ENCODE data around the gene ART4.

DNA sequence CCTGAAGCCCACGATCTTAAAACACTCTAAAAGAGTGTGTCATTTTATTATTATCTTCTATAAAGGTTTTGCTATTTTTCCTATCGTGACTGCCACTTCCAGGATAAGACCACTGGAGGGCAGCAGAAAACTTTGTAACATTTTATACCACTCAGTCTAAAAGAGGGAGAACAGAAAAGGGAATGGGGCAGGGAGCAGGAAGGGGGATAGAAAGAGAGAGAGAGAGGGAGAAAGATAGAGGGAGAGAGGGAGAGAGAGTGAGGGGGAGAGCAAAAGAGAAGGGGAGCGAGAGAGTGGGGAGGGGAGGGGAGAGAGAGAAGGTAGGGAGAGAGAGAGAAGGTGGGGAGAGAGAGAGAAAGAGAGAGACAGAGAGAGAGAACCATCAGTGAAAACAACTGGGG is 2.0 kb upstream of the ART4 start:
- TF ChIP-seq POLR2AphosphoS5 (IDR thresholded peaks at IDR 0.05), result no peak
- TF ChIP-seq, protein P1, sequence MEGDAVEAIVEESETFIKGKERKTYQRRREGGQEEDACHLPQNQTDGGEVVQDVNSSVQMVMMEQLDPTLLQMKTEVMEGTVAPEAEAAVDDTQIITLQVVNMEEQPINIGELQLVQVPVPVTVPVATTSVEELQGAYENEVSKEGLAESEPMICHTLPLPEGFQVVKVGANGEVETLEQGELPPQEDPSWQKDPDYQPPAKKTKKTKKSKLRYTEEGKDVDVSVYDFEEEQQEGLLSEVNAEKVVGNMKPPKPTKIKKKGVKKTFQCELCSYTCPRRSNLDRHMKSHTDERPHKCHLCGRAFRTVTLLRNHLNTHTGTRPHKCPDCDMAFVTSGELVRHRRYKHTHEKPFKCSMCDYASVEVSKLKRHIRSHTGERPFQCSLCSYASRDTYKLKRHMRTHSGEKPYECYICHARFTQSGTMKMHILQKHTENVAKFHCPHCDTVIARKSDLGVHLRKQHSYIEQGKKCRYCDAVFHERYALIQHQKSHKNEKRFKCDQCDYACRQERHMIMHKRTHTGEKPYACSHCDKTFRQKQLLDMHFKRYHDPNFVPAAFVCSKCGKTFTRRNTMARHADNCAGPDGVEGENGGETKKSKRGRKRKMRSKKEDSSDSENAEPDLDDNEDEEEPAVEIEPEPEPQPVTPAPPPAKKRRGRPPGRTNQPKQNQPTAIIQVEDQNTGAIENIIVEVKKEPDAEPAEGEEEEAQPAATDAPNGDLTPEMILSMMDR (IDR thresholded peaks at IDR 0.05; ENCODE audit: poor library complexity, severe bottlenecking), result peak; percentile 86
- TF ChIP-seq EZH2 (IDR thresholded peaks at IDR 0.05; ENCODE audit: borderline replicate concordance, insufficient read depth, low read length, poor library complexity, severe bottlenecking), result no peak
- TF ChIP-seq TAF1 (IDR thresholded peaks at IDR 0.05; ENCODE audit: low read depth), result no peak
- TF ChIP-seq, protein P2, sequence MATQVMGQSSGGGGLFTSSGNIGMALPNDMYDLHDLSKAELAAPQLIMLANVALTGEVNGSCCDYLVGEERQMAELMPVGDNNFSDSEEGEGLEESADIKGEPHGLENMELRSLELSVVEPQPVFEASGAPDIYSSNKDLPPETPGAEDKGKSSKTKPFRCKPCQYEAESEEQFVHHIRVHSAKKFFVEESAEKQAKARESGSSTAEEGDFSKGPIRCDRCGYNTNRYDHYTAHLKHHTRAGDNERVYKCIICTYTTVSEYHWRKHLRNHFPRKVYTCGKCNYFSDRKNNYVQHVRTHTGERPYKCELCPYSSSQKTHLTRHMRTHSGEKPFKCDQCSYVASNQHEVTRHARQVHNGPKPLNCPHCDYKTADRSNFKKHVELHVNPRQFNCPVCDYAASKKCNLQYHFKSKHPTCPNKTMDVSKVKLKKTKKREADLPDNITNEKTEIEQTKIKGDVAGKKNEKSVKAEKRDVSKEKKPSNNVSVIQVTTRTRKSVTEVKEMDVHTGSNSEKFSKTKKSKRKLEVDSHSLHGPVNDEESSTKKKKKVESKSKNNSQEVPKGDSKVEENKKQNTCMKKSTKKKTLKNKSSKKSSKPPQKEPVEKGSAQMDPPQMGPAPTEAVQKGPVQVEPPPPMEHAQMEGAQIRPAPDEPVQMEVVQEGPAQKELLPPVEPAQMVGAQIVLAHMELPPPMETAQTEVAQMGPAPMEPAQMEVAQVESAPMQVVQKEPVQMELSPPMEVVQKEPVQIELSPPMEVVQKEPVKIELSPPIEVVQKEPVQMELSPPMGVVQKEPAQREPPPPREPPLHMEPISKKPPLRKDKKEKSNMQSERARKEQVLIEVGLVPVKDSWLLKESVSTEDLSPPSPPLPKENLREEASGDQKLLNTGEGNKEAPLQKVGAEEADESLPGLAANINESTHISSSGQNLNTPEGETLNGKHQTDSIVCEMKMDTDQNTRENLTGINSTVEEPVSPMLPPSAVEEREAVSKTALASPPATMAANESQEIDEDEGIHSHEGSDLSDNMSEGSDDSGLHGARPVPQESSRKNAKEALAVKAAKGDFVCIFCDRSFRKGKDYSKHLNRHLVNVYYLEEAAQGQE (IDR thresholded peaks at IDR 0.05; ENCODE audit: borderline replicate concordance), result no peak

Data from neural cell (in vitro differentiated cells).